Skeletal muscle cell (primary cell): ENCODE results near the gene LRBA.
"Not testable (repeated sequence)": the region's sequence is repeated elsewhere in the genome, so short reads cannot be mapped to it uniquely, and the experiment has no call there.

Experiments used
- DNase-seq: peaks from one replicate; pipeline ENCODE4 v3.0.0-alpha.2; 2010; ENCODE audit warnings: low read depth
- H3K4me3 ChIP-seq: 2 replicates; pipeline ENCODE4 v1.5.1; 2011; ENCODE audit warnings: low read depth, mild to moderate bottlenecking, control low read depth, low read length, moderate library complexity

LRBA gene

DNA sequence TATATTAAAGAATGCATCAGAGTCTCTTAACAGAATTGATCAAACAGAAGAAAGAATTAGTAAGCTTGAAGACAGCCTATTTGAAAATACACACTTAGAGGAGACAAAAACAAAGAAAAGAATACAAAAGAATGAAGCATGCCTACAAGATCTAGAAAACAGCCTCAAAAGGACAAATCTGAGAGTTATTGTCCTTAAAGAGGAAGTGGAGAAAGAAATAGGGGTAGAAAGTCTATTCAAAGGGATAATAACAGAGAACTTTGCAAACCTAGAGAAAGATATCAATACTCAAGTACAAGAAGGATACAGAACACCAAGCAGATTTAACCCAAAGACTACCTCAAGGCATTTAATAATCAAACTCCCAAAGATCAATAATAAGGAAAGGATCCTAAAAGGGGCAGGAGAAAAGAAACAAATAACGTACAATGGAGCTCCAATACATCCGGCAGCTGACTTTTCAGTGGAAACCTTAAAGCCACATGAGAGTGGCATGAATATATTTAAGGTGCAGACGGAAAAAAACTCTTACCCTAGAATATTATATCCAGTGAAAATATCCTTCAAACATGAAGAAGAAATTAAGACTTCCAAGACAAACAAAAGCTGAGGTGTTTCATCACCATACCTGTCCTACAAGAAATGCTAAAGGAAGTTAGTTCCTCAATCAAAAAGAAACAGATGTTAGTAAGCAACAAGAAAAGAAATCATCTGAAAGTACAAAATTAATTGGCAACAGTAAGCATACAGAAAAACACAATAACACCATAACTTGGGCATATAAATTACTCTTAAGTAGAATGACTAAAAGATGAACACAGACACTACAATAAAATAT, 36.1 kb downstream of the LRBA start:
- DNase-seq = no peak
- H3K4me3 ChIP-seq = no peak overlapping the region

DNA sequence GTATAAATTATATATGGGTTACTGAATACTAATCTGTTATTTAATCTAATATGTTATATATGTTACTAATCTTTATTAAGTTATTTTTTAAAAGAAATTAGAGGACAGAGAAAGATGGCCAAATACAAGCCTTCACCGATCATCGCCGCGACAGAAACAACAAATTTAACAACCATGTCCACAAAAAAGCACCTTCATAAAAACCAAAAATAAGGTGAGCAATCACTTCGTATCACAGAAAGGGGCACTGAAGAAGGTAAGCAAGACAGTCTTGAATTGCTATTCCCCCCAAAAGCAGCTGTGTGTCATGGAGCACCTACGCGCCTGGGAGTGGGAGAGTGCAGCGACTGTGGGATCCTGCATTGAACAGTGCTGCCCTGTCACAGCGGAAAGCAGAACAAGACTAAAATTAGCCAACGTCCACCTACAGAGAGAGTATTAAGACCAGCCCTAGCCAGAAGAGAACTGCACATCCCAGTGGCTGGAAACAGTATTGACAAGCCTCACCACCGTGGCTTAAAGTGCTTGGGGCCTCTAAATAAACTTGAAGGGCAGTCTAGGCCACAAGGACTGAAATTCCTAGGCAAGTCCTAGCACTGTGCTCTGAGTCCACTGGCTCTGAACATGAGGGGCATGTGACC, 38.5 kb downstream of the LRBA start:
- no peak for DNase-seq
- no peak overlapping the region for H3K4me3 ChIP-seq

DNA sequence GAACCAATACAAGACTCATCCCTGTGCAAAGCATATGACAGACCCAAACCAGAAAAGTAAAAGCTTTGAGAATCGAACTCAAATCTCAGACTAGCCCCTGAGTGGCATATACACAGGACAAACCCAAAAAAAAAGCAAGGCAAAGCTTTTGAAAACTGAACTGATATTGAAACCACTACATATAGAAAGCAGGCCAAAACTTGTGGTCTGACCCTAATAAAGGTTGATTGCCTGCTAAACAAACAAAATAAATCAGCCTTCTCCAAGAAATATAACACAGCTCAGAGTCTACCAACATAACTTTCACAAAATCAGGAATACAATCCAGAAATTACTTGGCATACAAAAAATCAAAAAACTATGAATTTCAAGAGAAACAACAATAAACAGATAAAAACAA, 40.3 kb downstream of the LRBA start:
- H3K4me3 ChIP-seq = no peak overlapping the region
- no peak for DNase-seq

DNA sequence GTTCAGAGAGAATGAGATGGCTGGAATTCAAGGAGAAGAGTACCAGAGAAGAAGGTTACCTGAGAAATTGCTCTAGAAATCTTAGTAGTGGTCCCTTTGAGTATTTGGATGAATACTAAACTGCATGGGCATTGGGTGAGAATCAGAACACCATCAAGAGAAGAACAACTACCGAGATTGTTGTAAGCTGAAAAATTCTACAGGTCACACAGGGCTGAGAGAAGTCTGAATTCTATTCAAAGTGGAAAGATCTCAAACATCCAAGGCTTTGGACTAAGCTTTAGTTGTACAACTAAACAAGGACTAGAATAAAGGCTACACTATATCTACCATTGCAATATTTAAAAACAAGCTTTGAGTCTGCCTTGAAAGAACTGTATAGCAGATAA, 40.8 kb downstream of the LRBA start:
- no peak for DNase-seq
- H3K4me3 ChIP-seq = no peak overlapping the region

DNA sequence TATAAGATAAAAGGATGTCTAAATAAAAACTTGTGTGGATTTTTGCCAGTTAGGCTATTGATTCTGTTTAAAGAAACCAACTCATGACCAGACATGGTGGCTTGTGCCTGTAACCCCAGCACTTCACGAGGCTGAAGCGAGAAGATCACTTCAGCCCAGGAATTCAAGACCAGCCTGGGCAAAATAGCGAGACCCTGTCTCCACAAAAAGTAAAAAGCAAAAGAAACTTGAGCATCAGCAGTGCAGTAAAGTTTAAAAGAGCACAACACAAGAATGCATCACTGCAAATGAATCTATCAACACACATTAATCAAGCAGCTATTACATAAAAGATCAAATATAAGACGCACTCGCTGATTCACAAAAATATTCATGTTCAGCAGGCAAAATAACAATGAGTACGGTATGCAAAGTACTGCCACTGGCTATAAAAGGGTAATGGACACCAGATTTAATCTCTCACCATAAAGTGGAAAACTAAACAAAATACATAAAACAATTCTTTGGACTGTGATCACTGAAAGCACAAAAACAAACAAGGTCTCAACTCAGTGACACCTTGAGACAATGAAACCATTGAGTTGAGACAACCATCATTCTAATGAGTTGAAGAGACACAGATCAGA, 41.3 kb downstream of the LRBA start:
- no peak for DNase-seq
- H3K4me3 ChIP-seq = no peak overlapping the region

DNA sequence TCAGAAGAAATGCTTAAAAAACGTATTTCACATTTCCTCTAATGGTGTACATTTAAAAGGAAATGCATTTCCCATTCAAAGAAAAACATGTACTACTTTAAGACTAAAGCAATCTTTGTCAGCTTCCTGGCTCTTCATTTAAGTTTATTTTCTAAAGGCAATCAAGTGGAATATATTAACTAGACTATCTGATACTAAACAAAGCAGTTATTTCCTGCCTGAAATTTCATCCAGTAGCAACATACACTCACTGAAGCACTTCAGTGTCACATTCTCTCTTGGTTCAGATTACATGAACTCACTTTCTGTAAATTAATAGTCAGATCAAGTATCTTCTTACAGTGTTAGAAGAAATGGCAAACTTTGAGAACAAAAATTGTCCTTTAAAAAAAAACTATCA, 42.5 kb downstream of the LRBA start:
- DNase-seq = no peak
- no peak overlapping the region for H3K4me3 ChIP-seq

DNA sequence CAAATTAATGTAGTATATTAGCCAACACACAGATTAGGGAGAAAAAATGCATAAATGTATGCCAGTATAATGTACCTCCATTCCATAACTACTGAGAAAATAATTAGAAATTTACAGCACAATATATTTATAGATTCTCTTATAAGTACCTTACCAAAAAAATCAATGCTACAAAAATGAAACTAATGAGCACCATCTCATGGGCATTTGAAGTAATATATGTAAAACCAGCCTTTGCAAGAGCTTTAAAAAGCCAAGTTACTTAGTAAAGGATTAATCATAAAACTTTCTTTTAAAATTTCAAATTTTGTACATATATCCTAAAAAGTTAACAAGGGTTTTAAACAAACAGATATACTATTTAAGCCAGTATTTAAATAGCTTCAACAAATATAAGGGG, 43.2 kb downstream of the LRBA start:
- no peak for DNase-seq
- H3K4me3 ChIP-seq = no peak overlapping the region

DNA sequence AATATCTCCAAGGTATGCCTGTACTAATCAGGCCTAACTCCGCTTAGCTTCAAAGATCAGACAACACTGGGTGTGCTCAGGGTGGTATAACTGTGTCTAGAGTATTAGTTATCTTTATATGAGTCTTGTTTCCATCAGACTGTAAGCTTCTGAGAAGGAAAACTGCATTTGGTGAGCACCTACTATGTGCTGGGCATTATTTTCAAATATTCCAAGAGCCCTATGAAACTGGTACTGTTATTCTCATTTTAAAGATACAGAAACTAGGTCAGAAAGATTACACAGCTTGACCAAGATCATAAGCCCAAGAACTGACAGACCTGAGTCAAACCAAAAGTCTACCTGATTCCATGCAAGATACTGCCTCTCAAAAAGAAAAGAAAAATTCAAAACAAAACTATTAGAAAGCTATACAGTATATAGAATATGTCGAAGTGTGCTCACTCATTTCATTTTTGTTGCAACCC, 44.4 kb downstream of the LRBA start:
- H3K4me3 ChIP-seq = no peak overlapping the region
- no peak for DNase-seq

DNA sequence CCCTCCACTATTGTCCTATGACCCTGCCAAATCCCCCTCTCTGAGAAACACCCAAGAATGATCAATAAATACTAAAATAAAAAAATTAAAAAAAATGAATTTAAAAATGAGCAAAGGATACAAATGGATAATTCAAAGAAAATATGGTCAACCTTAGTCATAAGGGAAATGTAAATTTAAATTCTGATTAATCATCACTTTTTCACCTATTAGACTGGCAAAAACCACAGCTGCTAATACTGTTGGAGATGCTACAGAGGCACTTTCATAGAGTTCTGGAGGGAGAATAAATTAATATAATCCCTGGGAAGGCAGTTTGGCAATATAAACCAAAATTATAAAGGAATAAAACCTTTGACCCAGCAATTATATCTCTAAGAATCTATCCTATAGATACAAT, 50.3 kb downstream of the LRBA start:
- H3K4me3 ChIP-seq = no peak overlapping the region
- DNase-seq = no peak

DNA sequence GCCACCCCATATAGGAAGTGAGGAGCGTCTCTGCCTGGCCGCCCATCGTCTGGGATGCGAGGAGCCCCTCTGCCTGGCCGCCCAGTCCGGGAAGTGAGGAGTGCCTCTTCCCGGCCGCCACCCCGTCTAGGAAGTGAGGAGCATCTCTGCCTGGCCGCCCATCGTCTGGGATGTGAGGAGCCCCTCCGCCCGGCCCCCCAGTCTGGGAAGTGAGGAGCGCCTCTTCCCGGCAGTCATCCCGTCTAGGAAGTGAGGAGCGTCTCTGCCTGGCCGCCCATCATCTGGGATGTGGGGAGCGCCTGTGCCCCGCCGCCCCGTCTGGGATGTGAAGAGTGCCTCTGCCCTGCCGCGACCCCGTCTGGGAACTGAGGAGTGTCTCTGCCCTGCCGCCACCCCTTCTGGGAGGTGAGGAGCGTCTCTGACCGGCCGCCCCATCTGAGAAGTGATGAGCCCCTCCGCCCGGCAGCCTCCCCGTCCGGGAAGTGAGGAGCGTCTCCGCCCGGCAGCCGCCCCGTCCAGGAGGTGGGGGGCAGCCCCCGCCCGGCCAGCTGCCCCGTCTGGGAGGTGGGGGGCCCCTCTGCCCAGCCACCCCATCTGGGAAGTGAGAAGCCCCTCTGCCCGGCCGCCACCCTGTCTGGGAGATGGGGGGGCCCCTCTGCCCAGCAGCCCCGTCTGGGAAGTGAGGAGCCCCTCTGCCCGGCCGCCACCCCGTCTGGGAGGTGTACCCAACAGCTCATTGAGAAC, 51.3 kb downstream of the LRBA start:
- H3K4me3 ChIP-seq, DNase-seq: not testable (repeated sequence)

DNA sequence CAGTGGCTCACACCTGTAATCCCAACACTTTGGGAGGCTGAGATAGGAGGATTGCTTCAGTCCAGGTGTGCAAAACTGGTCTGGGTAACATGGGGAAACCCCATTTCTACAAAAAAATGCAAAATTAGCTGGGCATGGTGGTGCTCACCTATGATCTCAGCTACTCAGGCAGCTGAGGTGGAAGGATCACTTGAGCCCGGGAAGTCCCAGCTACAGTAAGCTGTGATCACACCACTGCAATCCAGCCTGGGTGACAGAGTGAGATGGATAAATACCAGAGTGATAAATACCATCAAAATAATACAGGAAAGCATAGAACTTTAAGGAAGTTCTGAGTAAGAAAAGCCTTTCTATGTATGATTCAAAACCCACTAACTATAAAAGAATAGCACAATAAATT, 52.8 kb downstream of the LRBA start:
- DNase-seq = no peak
- H3K4me3 ChIP-seq = no peak overlapping the region

DNA sequence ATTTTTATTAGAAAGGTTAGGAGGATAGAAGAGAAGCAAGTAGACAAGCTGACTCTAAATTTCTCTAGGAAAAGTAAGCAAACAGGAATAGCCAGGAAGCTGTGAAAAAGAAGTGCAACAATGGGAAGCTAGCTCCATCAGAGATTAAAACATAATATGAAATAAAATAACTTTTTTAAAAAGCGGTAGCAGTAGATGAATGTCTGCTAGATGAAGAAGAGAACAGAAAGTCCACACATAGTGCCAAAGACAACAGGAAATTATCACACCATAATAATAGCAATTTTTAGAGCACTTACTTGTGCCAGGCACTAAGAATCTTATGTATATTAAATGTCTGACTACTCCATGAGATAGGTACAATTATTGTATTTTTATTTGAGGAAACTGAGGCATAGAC, 53.5 kb downstream of the LRBA start:
- no peak for DNase-seq
- no peak overlapping the region for H3K4me3 ChIP-seq

DNA sequence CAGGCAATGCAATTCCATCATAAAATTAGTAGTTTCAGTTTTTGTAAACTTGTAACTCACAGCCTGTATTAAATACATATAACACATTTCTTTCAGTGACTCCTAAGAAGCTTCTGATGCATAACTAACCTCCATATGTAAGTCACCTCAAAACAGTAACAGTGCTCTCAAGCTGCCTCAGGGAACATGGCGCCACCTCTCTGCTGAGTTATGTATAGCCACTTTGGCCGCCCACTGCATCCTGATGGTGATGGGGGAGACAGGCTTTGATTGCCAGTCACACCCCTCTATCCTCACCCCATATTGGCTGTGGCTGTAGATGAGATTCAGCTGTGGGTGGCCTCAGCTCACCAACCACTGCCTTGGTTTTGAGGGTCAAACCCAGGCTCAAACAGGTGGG, 54.3 kb downstream of the LRBA start:
- no peak overlapping the region for H3K4me3 ChIP-seq
- no peak for DNase-seq

DNA sequence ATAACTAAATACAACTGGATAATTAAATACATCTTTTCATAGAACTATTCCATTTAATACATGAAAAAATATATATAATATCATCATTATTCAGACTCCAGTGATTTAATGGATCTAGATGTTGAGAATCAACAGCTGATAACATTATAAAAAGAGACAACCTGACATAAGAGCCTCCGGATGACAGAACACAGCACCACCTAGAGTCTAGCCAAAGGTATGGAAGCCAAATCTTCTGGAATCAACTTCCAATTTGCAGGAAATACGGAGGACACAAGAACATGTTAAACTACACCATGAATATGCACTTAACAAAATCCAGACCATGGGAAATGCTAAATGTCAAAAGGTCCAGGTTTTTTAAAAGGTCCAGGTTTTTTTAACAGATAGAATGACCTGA, 55.0 kb downstream of the LRBA start:
- no peak overlapping the region for H3K4me3 ChIP-seq
- DNase-seq = no peak

DNA sequence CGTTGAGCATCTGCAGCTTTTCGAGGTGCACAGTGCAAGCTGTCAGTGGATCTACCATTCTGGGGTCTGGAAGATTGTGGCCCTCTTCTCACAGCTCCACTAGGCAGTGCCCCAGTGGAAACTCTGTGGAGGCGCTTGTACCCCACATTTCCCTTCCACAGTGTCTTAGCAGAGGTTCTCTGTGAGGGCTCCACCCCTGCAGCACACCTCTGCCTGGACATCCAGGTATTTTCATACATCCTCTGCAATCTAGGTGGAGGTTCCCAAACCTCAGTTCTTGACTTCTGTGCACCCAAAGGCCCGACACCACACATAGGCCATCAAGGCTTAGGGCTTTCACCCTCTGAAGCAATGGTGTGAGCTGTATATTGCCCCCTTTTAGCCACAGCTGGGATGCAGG, 57.1 kb downstream of the LRBA start:
- DNase-seq, H3K4me3 ChIP-seq: not testable (repeated sequence)

DNA sequence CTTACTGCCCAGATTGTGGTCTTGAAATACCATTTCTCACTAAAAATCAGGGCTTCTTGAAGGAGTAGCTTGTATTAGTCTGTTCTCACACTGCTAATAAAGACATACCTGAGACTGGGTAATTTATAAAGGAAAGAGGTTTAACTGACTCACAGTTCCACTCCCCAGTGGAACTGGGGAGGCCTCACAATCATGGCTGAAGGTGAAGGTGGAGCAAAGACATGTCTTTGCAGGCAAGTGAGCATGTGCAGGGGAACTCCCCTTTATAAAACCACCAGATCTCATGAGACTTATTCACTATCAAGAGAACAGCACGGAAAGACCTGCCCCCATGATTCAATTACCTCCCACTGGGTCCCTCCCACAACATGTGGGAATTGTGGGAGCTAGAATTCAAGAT, 58.0 kb downstream of the LRBA start:
- not testable (repeated sequence) for H3K4me3 ChIP-seq, DNase-seq

DNA sequence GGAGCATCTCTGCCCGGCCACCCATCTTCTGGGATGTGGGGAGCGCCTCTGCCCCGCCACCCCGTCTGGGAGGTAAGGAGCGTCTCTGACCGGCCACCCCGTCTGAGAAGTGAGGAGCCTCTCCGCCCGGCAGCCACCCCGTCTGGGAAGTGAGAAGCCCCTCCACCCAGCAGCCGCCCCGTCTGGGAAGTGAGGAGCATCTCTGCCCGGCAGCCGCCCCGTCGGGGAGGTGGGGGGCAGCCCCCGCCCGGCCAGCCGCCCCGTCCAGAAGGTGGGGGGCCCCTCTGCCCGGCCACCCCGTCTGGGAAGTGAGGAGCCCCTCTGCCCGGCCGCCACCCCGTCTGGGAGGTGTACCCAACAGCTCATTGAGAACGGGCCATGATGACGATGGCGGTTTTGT, 61.2 kb downstream of the LRBA start:
- H3K4me3 ChIP-seq, DNase-seq: not testable (repeated sequence)

DNA sequence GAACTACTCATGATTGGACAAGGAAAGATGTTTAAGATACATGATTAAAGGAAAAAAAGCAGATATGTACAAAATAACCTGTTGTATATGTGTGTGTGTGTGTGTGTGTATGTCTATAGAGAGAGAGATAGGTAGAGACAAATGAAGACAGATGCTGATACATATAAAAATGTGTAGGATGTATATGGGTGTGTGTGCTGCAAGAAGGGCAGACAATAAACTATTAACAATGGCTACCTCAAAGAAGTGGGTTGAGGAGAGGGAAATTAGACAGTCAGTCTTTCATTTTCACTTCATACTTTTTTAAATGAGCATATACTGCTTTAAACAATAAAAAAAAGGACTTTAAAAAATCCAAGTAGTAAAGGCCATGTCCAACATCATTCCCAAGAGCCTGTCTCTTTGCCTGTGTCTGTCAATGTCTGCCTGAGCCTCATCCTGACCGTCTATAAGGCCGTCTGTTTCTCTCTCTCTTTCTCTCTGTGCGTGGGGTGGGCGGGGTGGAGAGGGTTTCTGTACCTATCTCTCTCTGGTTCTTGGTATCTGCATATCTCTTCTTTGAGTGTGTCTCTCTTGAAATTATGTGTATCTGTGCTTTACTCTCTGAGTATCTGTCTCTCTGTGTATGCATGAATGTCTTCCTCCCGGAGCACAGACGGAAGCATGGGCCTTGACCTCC, 62.8 kb downstream of the LRBA start:
- no peak for DNase-seq
- H3K4me3 ChIP-seq = no peak overlapping the region

DNA sequence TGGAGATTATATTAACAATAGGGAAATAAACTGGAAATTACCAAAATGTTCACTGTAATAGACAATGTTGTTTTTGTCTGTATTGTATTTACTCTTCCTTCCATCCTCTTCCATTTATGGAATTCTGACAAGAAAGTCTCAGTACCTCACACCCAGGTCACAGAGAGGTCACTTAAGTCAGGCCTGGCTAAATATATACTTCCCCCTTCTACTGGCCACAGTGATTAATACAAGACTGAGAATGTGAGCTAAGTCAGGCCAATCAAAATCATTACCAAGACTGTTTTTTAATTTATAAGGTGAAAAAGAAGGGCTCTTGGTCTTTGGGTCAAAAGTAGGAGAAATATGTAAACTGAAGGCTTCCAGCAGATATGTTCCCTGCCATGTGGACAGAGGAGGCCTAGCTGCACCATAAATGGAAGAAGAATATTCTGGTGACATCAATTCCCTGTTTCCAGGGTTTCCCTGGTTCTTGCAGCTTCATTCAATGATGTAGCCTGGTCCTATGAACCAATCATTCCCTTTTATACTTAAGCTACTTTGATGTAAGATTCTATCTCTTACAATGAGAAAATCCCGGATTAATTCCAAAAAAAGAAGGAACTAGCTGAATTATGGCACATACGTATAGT, 64.3 kb downstream of the LRBA start:
- H3K4me3 ChIP-seq = no peak overlapping the region
- no peak for DNase-seq
